ENCODE results near the gene TVP23C. TPM values are rescaled to one million over a fixed set of nuclear protein-coding genes. Genes with fewer than 3 reads are reported as not detected.

TVP23C gene
- total and polyA plus RNA-seq, 9 of the 15 experiments (the other 6 are each of a cell fraction or from before 2014, with no cell fraction given) = 5.7 to 16.8 (median 8.2) TPM

- TF ChIP-seq HBP1 (CRISPR knock-in tag; IDR thresholded peaks at IDR 0.05) = peak; percentile 71; the same call in 1 of the 2 replicates
- TF ChIP-seq HDGF (IDR thresholded peaks at IDR 0.05) = peak; percentile 55; the same call in 1 of the 2 replicates
- no peak for TF ChIP-seq YY1 (IDR thresholded peaks at IDR 0.05; ENCODE audit: borderline replicate concordance in 1 of 3, control insufficient read depth in 1 of 3, extremely low read depth in 1 of 3, insufficient read depth in 3 of 3, insufficient read length in 1 of 3, insufficient replicate concordance in 2 of 3, low read depth in 1 of 3, low read length in 2 of 3)
- TF ChIP-seq THRB (CRISPR knock-in tag; conservative IDR thresholded peaks at IDR 0.05) = 0 out of 2 replicates have a peak, but pooled peaks have one; percentile 43
- TF ChIP-seq ZNF24 (IDR thresholded peaks at IDR 0.05) = no peak
- TF ChIP-seq FOXO4 (CRISPR knock-in tag; IDR thresholded peaks at IDR 0.05) = no peak
- TF ChIP-seq KLF16 (IDR thresholded peaks at IDR 0.05) = no peak
- 0 out of 4 replicates have a peak, but pooled peaks have one; percentile 30 to 66 for TF ChIP-seq MLLT1 (IDR thresholded peaks at IDR 0.05)
- TF ChIP-seq ELF4 (CRISPR knock-in tag; IDR thresholded peaks at IDR 0.05) = peak; percentile 73; the same call in 1 of the 2 replicates
- peak; percentile 21; the same call in 1 of the 2 replicates for TF ChIP-seq ZNF512 (tag; IDR thresholded peaks at IDR 0.05)
- no peak for TF ChIP-seq IRF9 (tag; IDR thresholded peaks at IDR 0.05)
- peak; percentile 76 to 78 (median 78) for TF ChIP-seq CTCF (IDR thresholded peaks at IDR 0.05 in 2 of 3, conservative IDR thresholded peaks at IDR 0.05 in 1 of 3; ENCODE audit: insufficient read depth in 2 of 3, low read depth in 1 of 3, low read length in 3 of 3)
- TF ChIP-seq ARID1B (IDR thresholded peaks at IDR 0.05) = peak; percentile 20; the same call in 1 of the 2 replicates
Measured at GRCh38 chr17:15502369-15503112, 60.7 kb downstream of the TVP23C start (continued).

Data from K562 (cell line).